22Rv1 (cell line): ENCODE data around the gene ZNF862.

ENCODE experiments used
- CTCF ChIP-seq: fragments of 450-650 bp; IDR thresholded peaks from 2 replicates; pipeline ENCODE4 v1.5.1; 2017; ENCODE audit warnings: mild to moderate bottlenecking
- ZFX ChIP-seq: fragments of 450-650 bp; IDR thresholded peaks from 2 replicates; pipeline ENCODE4 v1.6.1; 2017; ENCODE audit warnings: antibody characterized with exemption, borderline replicate concordance

DNA sequence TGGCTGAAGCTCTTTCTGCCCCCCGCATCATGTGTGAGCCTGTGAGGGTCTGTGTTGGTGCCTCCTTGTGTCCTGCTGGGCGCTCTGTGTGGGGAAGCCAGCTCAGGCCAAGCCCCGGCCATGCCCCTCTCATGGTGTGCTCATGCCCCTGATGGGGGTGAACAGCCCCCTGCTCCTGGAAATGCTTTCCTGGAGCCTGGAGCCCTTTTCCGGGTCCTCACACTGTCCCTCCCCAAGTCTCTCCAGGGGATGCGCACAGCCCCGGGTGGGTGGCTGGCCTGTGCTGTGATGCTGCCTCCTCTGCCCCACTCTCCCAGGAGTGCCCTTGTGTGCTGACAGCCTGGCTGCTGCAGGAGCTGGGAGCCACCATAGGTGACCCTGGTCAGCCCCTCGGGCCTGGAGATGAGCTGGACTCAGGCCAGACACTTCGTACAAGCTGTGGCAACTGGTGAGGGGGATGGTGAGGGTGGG, 20.8 kb upstream of the ZNF862 start:
- TF ChIP-seq CTCF: no peak
- TF ChIP-seq ZFX: no peak
